Nucleus accumbens (tissue), 56 donors: ENCODE data around the gene C15orf61.
A peak's percentile ranks its signal among the peaks of the same experiment; 100 is the strongest.

ENCODE experiments used
- DNase-seq, 56 donors: peaks; one replicate each; lab custom pipeline; 2025; lab: John Stamatoyannopoulos, UW

The C15orf61 gene

GRCh38 chr15:67512933-67513714 is 7.8 kb upstream of the C15orf61 start:
- DNase-seq: no peak

GRCh38 chr15:67515090-67515489 is 5.8 kb upstream of the C15orf61 start:
- no peak for DNase-seq

- DNase-seq: no peak
Measured at GRCh38 chr15:67515557-67515956, 5.4 kb upstream of the C15orf61 start.

- DNase-seq: peak in 3 of 56 donors; percentile 32 to 57 (median 46)
Measured at GRCh38 chr15:67520321-67521028, 456 bp upstream of the C15orf61 start.

- DNase-seq: peak in 1 of 56 donors; percentile 29
Measured at GRCh38 chr15:67521783-67522568, 1.0 kb downstream of the C15orf61 start.

GRCh38 chr15:67523330-67523729 is 2.4 kb downstream of the C15orf61 start:
- no peak for DNase-seq

- DNase-seq: no peak
Measured at GRCh38 chr15:67524235-67524634, 3.3 kb downstream of the C15orf61 start.

- DNase-seq: no peak
Measured at GRCh38 chr15:67528513-67528912, 7.6 kb downstream of the C15orf61 start.

- DNase-seq: no peak
Measured at GRCh38 chr15:67531379-67531914, 10.5 kb downstream of the C15orf61 start.

GRCh38 chr15:67533873-67534272 is 12.9 kb downstream of the C15orf61 start:
- DNase-seq: no peak

- no peak for DNase-seq
Measured at GRCh38 chr15:67534360-67534759, 13.4 kb downstream of the C15orf61 start.

- DNase-seq: no peak
Measured at GRCh38 chr15:67537771-67538170, 16.8 kb downstream of the C15orf61 start.

GRCh38 chr15:67542420-67543347 is 21.8 kb downstream of the C15orf61 start, which contains the start of gene MAP2K5:
MAP2K5 (plus strand) TSS chr15:67542703; CDS start chr15:67543336, 633 bp downstream.
- DNase-seq: peak in 55 of 56 donors; percentile 24 to 93 (median 79)

GRCh38 chr15:67543348-67543718 is 22.4 kb downstream of the C15orf61 start:
- peak in 6 of 56 donors; percentile 4 to 44 (median 24) for DNase-seq

- no peak for DNase-seq
Measured at GRCh38 chr15:67544475-67544874, 23.5 kb downstream of the C15orf61 start.

GRCh38 chr15:67545864-67546263 is 24.9 kb downstream of the C15orf61 start:
- DNase-seq: no peak

GRCh38 chr15:67547064-67547463 is 26.1 kb downstream of the C15orf61 start:
- DNase-seq: no peak

GRCh38 chr15:67547836-67548235 is 26.9 kb downstream of the C15orf61 start:
- no peak for DNase-seq

- no peak for DNase-seq
Measured at GRCh38 chr15:67548236-67548852, 27.4 kb downstream of the C15orf61 start.
